T-helper 17 cell (primary cell): ENCODE results near the gene RPAP2. TPM values are rescaled to one million over a fixed set of nuclear protein-coding genes. Genes with fewer than 3 reads are reported as not detected.
"Not testable (repeated sequence)": the region's sequence is repeated elsewhere in the genome, so short reads cannot be mapped to it uniquely, and the experiment has no call there.

ENCODE experiments used
- ATAC-seq: fragments of 150-1000 bp; cut with Tn5 transposase; 2 replicates; pipeline ENCODE4 v1.10.0; 2021; ENCODE audit warnings: mild to moderate bottlenecking, moderate library complexity
- DNase-seq, 3 donors: peaks; one replicate each; pipeline versions ENCODE4 v3.0.0 to v3.0.0-alpha.2; 2020 to 2021
- H3K9me3 ChIP-seq: one replicate; pipeline ENCODE4 v1.7.0; 2013; ENCODE audit warnings: low read length, mild to moderate bottlenecking; ENCODE audit not compliant: control insufficient read depth, poor library complexity, severe bottlenecking
- H3K27ac Mint-ChIP-seq: one replicate; pipeline ENCODE4 v1.8.0; 2022; ENCODE audit warnings: mild to moderate bottlenecking, moderate library complexity, mixed read lengths
- H3K27me3 Mint-ChIP-seq: one replicate; pipeline ENCODE4 v1.8.0; 2022; ENCODE audit warnings: mixed read lengths
- H3K36me3 Mint-ChIP-seq: one replicate; pipeline ENCODE4 v1.8.0; 2022; ENCODE audit warnings: low read depth, mixed read lengths
- H3K4me1 Mint-ChIP-seq: one replicate; pipeline ENCODE4 v1.8.0; 2022; ENCODE audit warnings: mild to moderate bottlenecking, mixed read lengths
- H3K4me3 Mint-ChIP-seq: one replicate; pipeline ENCODE4 v1.8.0; 2022; ENCODE audit warnings: mild to moderate bottlenecking, moderate library complexity, mixed read lengths
- total RNA-seq, 4 donors: library from RNA in 2 of 4; stranded (reverse) in 2 of 4; gene quantifications; one replicate each; pipeline ENCODE4 v1.2.3 and lab custom pipeline; 2022 to 2026

RPAP2 gene
- total RNA-seq, 2 donors from 2014 or later: 25.4 to 29.1 TPM

- Mint-ChIP-seq H3K4me3 (no peak overlapping the region), H3K36me3 (peaks cover 11% of the 10 kb centered on the region), H3K27me3 (no peaks in the 10 kb centered on the region), H3K4me1 (peaks cover 14% of the 10 kb centered on the region), H3K27ac (peak overlapping the region; percentile 53)
- ATAC-seq (no peak), DNase-seq (no peak)
- no peaks in the 10 kb centered on the region for H3K9me3 ChIP-seq
Observed at GRCh38 chr1:92333668-92334067, 34.8 kb downstream of the RPAP2 start.

- DNase-seq (no peak), ATAC-seq (no peak)
- Mint-ChIP-seq H3K4me3 (no peak overlapping the region), H3K27me3 (no peaks in the 10 kb centered on the region), H3K27ac (no peak overlapping the region), H3K36me3 (peaks cover 14% of the 10 kb centered on the region), H3K4me1 (peaks cover 3% of the 10 kb centered on the region)
- H3K9me3 ChIP-seq: no peaks in the 10 kb centered on the region
Observed at GRCh38 chr1:92340154-92340553, 41.3 kb downstream of the RPAP2 start.

GRCh38 chr1:92342401-92342800 is 43.5 kb downstream of the RPAP2 start:
- H3K27ac Mint-ChIP-seq: no peak overlapping the region
- no peaks in the 10 kb centered on the region for H3K27me3 Mint-ChIP-seq
- peaks cover 9% of the 10 kb centered on the region for H3K36me3 Mint-ChIP-seq
- DNase-seq (no peak), ATAC-seq (no peak)
- no peaks in the 10 kb centered on the region for H3K9me3 ChIP-seq
- H3K4me1 Mint-ChIP-seq: peaks cover 3% of the 10 kb centered on the region
- H3K4me3 Mint-ChIP-seq: no peak overlapping the region

- Mint-ChIP-seq H3K4me1 (peaks cover 4% of the 10 kb centered on the region), H3K4me3 (no peak overlapping the region), H3K36me3 (peaks cover 10% of the 10 kb centered on the region), H3K27me3 (no peaks in the 10 kb centered on the region), H3K27ac (no peak overlapping the region)
- DNase-seq (no peak), ATAC-seq (no peak)
- H3K9me3 ChIP-seq: no peaks in the 10 kb centered on the region
Observed at GRCh38 chr1:92343061-92343460, 44.2 kb downstream of the RPAP2 start.

GRCh38 chr1:92346866-92347640 is 48.2 kb downstream of the RPAP2 start:
- peaks cover 17% of the 10 kb centered on the region for H3K36me3 Mint-ChIP-seq
- ATAC-seq (no peak), DNase-seq (no peak)
- H3K4me1 Mint-ChIP-seq: peaks cover 7% of the 10 kb centered on the region
- H3K4me3 Mint-ChIP-seq: no peak overlapping the region
- no peaks in the 10 kb centered on the region for H3K9me3 ChIP-seq
- peak overlapping the region; percentile 14 for H3K27ac Mint-ChIP-seq
- H3K27me3 Mint-ChIP-seq: no peaks in the 10 kb centered on the region

GRCh38 chr1:92352856-92353255 is 54.0 kb downstream of the RPAP2 start:
- ATAC-seq: no peak
- H3K36me3 Mint-ChIP-seq: peaks cover 11% of the 10 kb centered on the region
- H3K9me3 ChIP-seq: no peaks in the 10 kb centered on the region
- no peaks in the 10 kb centered on the region for H3K27me3 Mint-ChIP-seq
- H3K27ac Mint-ChIP-seq: no peak overlapping the region
- H3K4me3 Mint-ChIP-seq: no peak overlapping the region
- H3K4me1 Mint-ChIP-seq: peaks cover 7% of the 10 kb centered on the region
- no peak for DNase-seq

GRCh38 chr1:92354259-92354658 is 55.4 kb downstream of the RPAP2 start:
- H3K4me3 Mint-ChIP-seq: no peak overlapping the region
- H3K36me3 Mint-ChIP-seq: peaks cover 6% of the 10 kb centered on the region
- H3K4me1 Mint-ChIP-seq: peaks cover 9% of the 10 kb centered on the region
- no peak for DNase-seq
- H3K27ac Mint-ChIP-seq: no peak overlapping the region
- no peaks in the 10 kb centered on the region for H3K27me3 Mint-ChIP-seq
- ATAC-seq: no peak
- no peaks in the 10 kb centered on the region for H3K9me3 ChIP-seq

- no peak overlapping the region for H3K4me3 Mint-ChIP-seq
- ATAC-seq (no peak), DNase-seq (no peak)
- H3K9me3 ChIP-seq: no peaks in the 10 kb centered on the region
- no peaks in the 10 kb centered on the region for H3K27me3 Mint-ChIP-seq
- peaks cover 9% of the 10 kb centered on the region for H3K4me1 Mint-ChIP-seq
- peaks cover 9% of the 10 kb centered on the region for H3K36me3 Mint-ChIP-seq
- H3K27ac Mint-ChIP-seq: peak overlapping the region; percentile 29
Observed at GRCh38 chr1:92356956-92357355, 58.1 kb downstream of the RPAP2 start.

- not testable (repeated sequence) for H3K4me3 Mint-ChIP-seq, H3K27me3 Mint-ChIP-seq, DNase-seq, H3K9me3 ChIP-seq, ATAC-seq, H3K36me3 Mint-ChIP-seq
- H3K27ac Mint-ChIP-seq: peak overlapping the region; percentile 49
- H3K4me1 Mint-ChIP-seq: peaks cover 13% of the 10 kb centered on the region
Observed at GRCh38 chr1:92359382-92359781, 60.5 kb downstream of the RPAP2 start.

GRCh38 chr1:92359986-92360385 is 61.1 kb downstream of the RPAP2 start:
- Mint-ChIP-seq H3K27ac (no peak overlapping the region), H3K4me3 (no peak overlapping the region), H3K4me1 (peaks cover 18% of the 10 kb centered on the region), H3K36me3 (peaks cover 9% of the 10 kb centered on the region), H3K27me3 (no peaks in the 10 kb centered on the region)
- ATAC-seq (no peak), DNase-seq (no peak)
- no peaks in the 10 kb centered on the region for H3K9me3 ChIP-seq

GRCh38 chr1:92362970-92363369 is 64.1 kb downstream of the RPAP2 start:
- DNase-seq (no peak), ATAC-seq (no peak)
- Mint-ChIP-seq H3K27me3 (no peaks in the 10 kb centered on the region), H3K36me3 (peaks cover 6% of the 10 kb centered on the region), H3K4me1 (peaks cover 33% of the 10 kb centered on the region), H3K27ac (peak overlapping the region; percentile 43), H3K4me3 (no peak overlapping the region)
- H3K9me3 ChIP-seq: no peaks in the 10 kb centered on the region

- Mint-ChIP-seq H3K27ac (peak overlapping the region; percentile 43), H3K4me1 (peaks cover 31% of the 10 kb centered on the region), H3K36me3 (peaks cover 3% of the 10 kb centered on the region), H3K27me3 (no peaks in the 10 kb centered on the region), H3K4me3 (no peak overlapping the region)
- no peaks in the 10 kb centered on the region for H3K9me3 ChIP-seq
- ATAC-seq: no peak
- no peak for DNase-seq
Observed at GRCh38 chr1:92363401-92363800, 64.5 kb downstream of the RPAP2 start.

GRCh38 chr1:92365378-92366039 is 66.7 kb downstream of the RPAP2 start:
- Mint-ChIP-seq H3K4me1 (peaks cover 29% of the 10 kb centered on the region), H3K4me3 (no peak overlapping the region), H3K36me3 (peaks cover 3% of the 10 kb centered on the region), H3K27me3 (no peaks in the 10 kb centered on the region), H3K27ac (peak overlapping the region; percentile 46)
- no peak for DNase-seq
- no peaks in the 10 kb centered on the region for H3K9me3 ChIP-seq
- peak; percentile 57 for ATAC-seq

- H3K4me1 Mint-ChIP-seq: peaks cover 29% of the 10 kb centered on the region
- H3K27ac Mint-ChIP-seq: peak overlapping the region; percentile 46
- H3K4me3 Mint-ChIP-seq: no peak overlapping the region
- no peaks in the 10 kb centered on the region for H3K27me3 Mint-ChIP-seq
- no peak for DNase-seq
- no peak for ATAC-seq
- H3K9me3 ChIP-seq: no peaks in the 10 kb centered on the region
- peaks cover 3% of the 10 kb centered on the region for H3K36me3 Mint-ChIP-seq
Observed at GRCh38 chr1:92366040-92366395, 67.2 kb downstream of the RPAP2 start.
